CD4-positive, alpha-beta T cell treated with Interleukin-6 at 100 ng/mL for 8 hours (primary cell): ENCODE results near the gene OR4C6.

ENCODE experiments used
- DNase-seq: peaks from one replicate; pipeline ENCODE4 v3.0.0-alpha.2; 2020; ENCODE audit warnings: mixed read lengths, low spot score

The OR4C6 gene

GRCh38 chr11:55661901-55662300 is at the start of gene OR4C6:
OR4C6 (plus strand) TSS chr11:55662201; CDS start chr11:55665167, 2,966 bp downstream.
- no peak for DNase-seq

- DNase-seq = no peak
These were observed 37.5 kb upstream of the OR4C6 start for GRCh38 chr11:55624531-55624930.

- DNase-seq = no peak
These were observed 27.2 kb upstream of the OR4C6 start, which contains the start of gene OR4P4 for GRCh38 chr11:55634813-55635212. OR4P4 (plus strand) TSS chr11:55635113.

- DNase-seq = no peak
These were observed 14.0 kb upstream of the OR4C6 start, which contains the start of gene OR4S2 for GRCh38 chr11:55648027-55648426. OR4S2 (plus strand) TSS chr11:55648327; CDS start chr11:55650904, 2,577 bp downstream.

- DNase-seq = no peak
These were observed 9.4 kb upstream of the OR4C6 start for GRCh38 chr11:55652560-55652959.

- no peak for DNase-seq
These were observed 6.9 kb upstream of the OR4C6 start for GRCh38 chr11:55655096-55655495.

- DNase-seq = no peak
These were observed 3.9 kb upstream of the OR4C6 start for GRCh38 chr11:55658031-55658573.

- DNase-seq = no peak
These were observed 3.4 kb upstream of the OR4C6 start for GRCh38 chr11:55658608-55659007.

- no peak for DNase-seq
These were observed 7.4 kb downstream of the OR4C6 start for GRCh38 chr11:55669376-55669775.

- DNase-seq = no peak
These were observed 11.9 kb downstream of the OR4C6 start for GRCh38 chr11:55673860-55674259.

GRCh38 chr11:55697817-55698216 is 35.8 kb downstream of the OR4C6 start:
- no peak for DNase-seq

GRCh38 chr11:55701429-55701828 is 39.4 kb downstream of the OR4C6 start:
- no peak for DNase-seq

GRCh38 chr11:55707029-55707428 is 45.0 kb downstream of the OR4C6 start:
- no peak for DNase-seq

GRCh38 chr11:55714982-55715888 is 53.2 kb downstream of the OR4C6 start:
- no peak for DNase-seq
